Fibroblast of skin of left quadriceps (primary cell): ENCODE results near the gene NTHL1.
"Not testable (repeated sequence)": the region's sequence is repeated elsewhere in the genome, so short reads cannot be mapped to it uniquely, and the experiment has no call there.

Experiments used
- DNase-seq, 2 experiments: peaks; one replicate each; pipeline ENCODE4 v3.0.0-alpha.2; 2013; ENCODE audit warnings: low read depth in 2 of 2

NTHL1 gene

GRCh38 chr16:2028146-2028545, 19.5 kb downstream of the NTHL1 start:
- DNase-seq = no peak

GRCh38 chr16:2027024-2028010, 20.3 kb downstream of the NTHL1 start:
- no peak for DNase-seq

- DNase-seq = no peak
Measured at GRCh38 chr16:2026461-2027023, 21.1 kb downstream of the NTHL1 start, which contains the start of gene NHERF2. TSS of gene NHERF2 (plus strand) at chr16:2026902. CDS start at chr16:2027006, 104 bp downstream.

- no peak for DNase-seq
Measured at GRCh38 chr16:2025878-2026460, 21.7 kb downstream of the NTHL1 start.

- no peak for DNase-seq
Measured at GRCh38 chr16:2025251-2025650, 22.4 kb downstream of the NTHL1 start.

- DNase-seq = no peak
Measured at GRCh38 chr16:2024032-2024420, 23.6 kb downstream of the NTHL1 start.

- peak; percentile 58 to 61 for DNase-seq
Measured at GRCh38 chr16:2023092-2024031, 24.3 kb downstream of the NTHL1 start.

GRCh38 chr16:2022723-2023091, 24.9 kb downstream of the NTHL1 start:
- DNase-seq = no peak

- no peak for DNase-seq
Measured at GRCh38 chr16:2019921-2020831, 27.5 kb downstream of the NTHL1 start.

- no peak for DNase-seq
Measured at GRCh38 chr16:2019518-2019920, 28.1 kb downstream of the NTHL1 start, which contains the start of gene NPW. TSS of gene NPW (plus strand) at chr16:2019785.

GRCh38 chr16:2016407-2016922, 31.2 kb downstream of the NTHL1 start:
- no peak for DNase-seq

GRCh38 chr16:2015947-2016208, 31.8 kb downstream of the NTHL1 start:
- no peak for DNase-seq

GRCh38 chr16:2015117-2015946, 32.3 kb downstream of the NTHL1 start:
- DNase-seq = no peak

- DNase-seq = no peak
Measured at GRCh38 chr16:2013527-2013926, 34.1 kb downstream of the NTHL1 start.

- not testable (repeated sequence) for DNase-seq
Measured at GRCh38 chr16:2011726-2012125, 35.9 kb downstream of the NTHL1 start.

GRCh38 chr16:2009791-2010510, 37.7 kb downstream of the NTHL1 start, which contains the start of gene ZNF598:
TSS of gene ZNF598 (minus strand) at chr16:2009821.
- DNase-seq = peak; percentile 66 to 72

- no peak for DNase-seq
Measured at GRCh38 chr16:2009164-2009711, 38.4 kb downstream of the NTHL1 start.

GRCh38 chr16:2008631-2009163, 38.9 kb downstream of the NTHL1 start:
- DNase-seq = no peak
